ENCODE measurements around the gene CFAP73.

- no peak for TF ChIP-seq CTCF (IDR thresholded peaks at IDR 0.05; ENCODE audit: low read depth, low read length)
- TF ChIP-seq POLR2A (IDR thresholded peaks at IDR 0.05; ENCODE audit: extremely low read depth, insufficient read length): no peak
Observed at GRCh38 chr12:113105606-113106271, 43.8 kb upstream of the CFAP73 start.
